ENCODE data around the gene TGIF1. TPM values are rescaled to one million over a fixed set of nuclear protein-coding genes. Genes with fewer than 3 reads are reported as not detected.

TGIF1 gene
- total RNA-seq, 3 donors from 2014 or later (not counting 1 experiment from before 2014, with no cell fraction given) = 57.5 to 74.7 (median 60.4) TPM

DNA sequence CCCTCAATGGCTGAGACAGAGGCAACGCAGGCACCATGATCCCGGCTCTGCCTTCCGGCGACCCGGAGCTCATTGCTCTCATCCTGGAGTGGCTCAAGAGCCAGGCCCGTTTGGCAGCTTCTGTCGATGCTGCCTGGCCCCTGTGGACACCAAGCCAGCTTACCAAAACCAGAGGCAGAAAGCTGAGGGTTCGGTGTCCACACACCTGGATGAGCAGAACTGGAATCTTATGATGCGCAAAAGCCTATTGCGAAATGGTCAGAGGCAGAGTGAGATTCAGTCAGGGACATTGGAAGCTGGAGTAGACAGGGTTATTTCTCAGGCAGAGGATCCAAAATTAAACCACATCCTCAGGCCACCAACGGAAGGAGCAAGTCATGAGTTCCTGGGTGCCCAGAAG, 34.9 kb upstream of the TGIF1 start:
- 96% methylated on average over 11 of the region's 11 CpGs for WGBS (ENCODE audit: insufficient coverage)
- H3K4me3 ChIP-seq (ENCODE audit: low read length) = no peak overlapping the region

DNA sequence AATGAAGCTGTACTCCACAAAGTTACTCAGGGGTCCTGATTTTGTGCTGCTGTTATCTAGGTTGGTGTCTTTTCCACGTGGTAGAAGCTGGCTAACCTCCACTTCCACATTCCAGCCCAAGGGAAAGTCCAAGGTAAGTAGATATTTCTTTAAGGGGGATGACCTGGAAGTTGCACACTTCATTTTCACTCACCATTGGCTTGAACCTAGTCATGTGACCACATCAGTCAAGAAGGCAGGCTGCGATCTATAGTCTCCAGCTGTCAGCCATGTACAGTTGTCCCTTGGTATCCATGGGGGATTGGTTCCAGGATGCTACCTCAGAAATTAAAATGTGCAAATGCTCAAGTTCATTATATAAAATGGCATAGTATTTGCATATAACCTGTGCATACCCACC, 31.9 kb upstream of the TGIF1 start:
- no peak overlapping the region for H3K4me3 ChIP-seq (ENCODE audit: low read length)
- WGBS (ENCODE audit: insufficient coverage) = 93% methylated on average over 1 of the region's 2 CpGs
- DNase-seq (no peak), ATAC-seq (no peak)
- no peaks in the 10 kb centered on the region for H3K4me1 Mint-ChIP-seq
- H3K27ac ChIP-seq (ENCODE audit: low read length) = no peak overlapping the region
- TF ChIP-seq, protein P1, sequence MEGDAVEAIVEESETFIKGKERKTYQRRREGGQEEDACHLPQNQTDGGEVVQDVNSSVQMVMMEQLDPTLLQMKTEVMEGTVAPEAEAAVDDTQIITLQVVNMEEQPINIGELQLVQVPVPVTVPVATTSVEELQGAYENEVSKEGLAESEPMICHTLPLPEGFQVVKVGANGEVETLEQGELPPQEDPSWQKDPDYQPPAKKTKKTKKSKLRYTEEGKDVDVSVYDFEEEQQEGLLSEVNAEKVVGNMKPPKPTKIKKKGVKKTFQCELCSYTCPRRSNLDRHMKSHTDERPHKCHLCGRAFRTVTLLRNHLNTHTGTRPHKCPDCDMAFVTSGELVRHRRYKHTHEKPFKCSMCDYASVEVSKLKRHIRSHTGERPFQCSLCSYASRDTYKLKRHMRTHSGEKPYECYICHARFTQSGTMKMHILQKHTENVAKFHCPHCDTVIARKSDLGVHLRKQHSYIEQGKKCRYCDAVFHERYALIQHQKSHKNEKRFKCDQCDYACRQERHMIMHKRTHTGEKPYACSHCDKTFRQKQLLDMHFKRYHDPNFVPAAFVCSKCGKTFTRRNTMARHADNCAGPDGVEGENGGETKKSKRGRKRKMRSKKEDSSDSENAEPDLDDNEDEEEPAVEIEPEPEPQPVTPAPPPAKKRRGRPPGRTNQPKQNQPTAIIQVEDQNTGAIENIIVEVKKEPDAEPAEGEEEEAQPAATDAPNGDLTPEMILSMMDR (IDR thresholded peaks at IDR 0.05) = no peak
- H3K9me3 ChIP-seq (ENCODE audit: control insufficient read depth, insufficient read depth, low read length) = no peaks in the 10 kb centered on the region
- no peak overlapping the region for H3K27ac Mint-ChIP-seq
- no peaks in the 10 kb centered on the region for H3K36me3 ChIP-seq (ENCODE audit: control insufficient read depth, insufficient read depth, low read length)
- H3K27me3 Mint-ChIP-seq (ENCODE audit: low read depth in 2 of 2) = no peaks in the 10 kb centered on the region
- no peaks in the 10 kb centered on the region for H3K4me1 ChIP-seq (ENCODE audit: control insufficient read depth, insufficient read depth, low read length)
- H3K9me3 Mint-ChIP-seq = no peaks in the 10 kb centered on the region
- no peaks in the 10 kb centered on the region for H3K27me3 ChIP-seq (ENCODE audit: control insufficient read depth, insufficient read depth, low read length)
- intact Hi-C loops (cut with micrococcal nuclease) = no loop called here
- H3K36me3 Mint-ChIP-seq = no peaks in the 10 kb centered on the region
- no peak overlapping the region for H3K4me3 Mint-ChIP-seq

More for the DNA sequence above, 34.9 kb upstream of the TGIF1 start:
- Mint-ChIP-seq H3K4me1 (peaks cover 0 to 10% of the 10 kb centered on the region in 2 donors), H3K36me3 (no peaks in the 10 kb centered on the region), H3K9me3 (no peaks in the 10 kb centered on the region), H3K4me3 (no peak overlapping the region), H3K27ac (no peak overlapping the region), H3K27me3 (ENCODE audit: low read depth in 2 of 2) (peaks cover 4 to 7% of the 10 kb centered on the region in 2 donors)
- Histone ChIP-seq H3K9me3 (ENCODE audit: control insufficient read depth, insufficient read depth, low read length) (no peaks in the 10 kb centered on the region), H3K27ac (ENCODE audit: low read length) (no peak overlapping the region), H3K27me3 (ENCODE audit: control insufficient read depth, insufficient read depth, low read length) (no peaks in the 10 kb centered on the region), H3K36me3 (ENCODE audit: control insufficient read depth, insufficient read depth, low read length) (no peaks in the 10 kb centered on the region), H3K4me1 (ENCODE audit: control insufficient read depth, insufficient read depth, low read length) (peaks cover 6% of the 10 kb centered on the region)
- TF ChIP-seq, protein P1 (IDR thresholded peaks at IDR 0.05) = no peak
- ATAC-seq = no peak
- no peak for DNase-seq
- intact Hi-C loops (cut with micrococcal nuclease) = no loop called here

DNA sequence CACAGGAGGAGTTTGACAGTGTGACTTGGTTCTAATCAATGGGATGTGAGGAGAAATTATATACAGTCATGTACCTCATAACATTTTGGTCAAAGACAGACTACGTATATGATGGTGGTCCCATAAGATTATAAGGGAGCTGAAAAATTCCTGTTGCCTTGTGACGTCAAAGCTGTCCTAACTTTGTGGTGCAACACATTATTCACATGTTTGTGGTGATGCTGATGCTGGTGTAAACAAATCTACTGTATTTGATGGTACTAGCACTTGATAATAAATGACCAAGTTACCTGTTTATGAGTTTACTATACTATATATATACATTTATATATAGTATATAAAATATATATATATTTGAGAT, 29.1 kb upstream of the TGIF1 start:
- H3K27ac Mint-ChIP-seq = no peak overlapping the region
- DNase-seq = no peak
- no peak for ATAC-seq

DNA sequence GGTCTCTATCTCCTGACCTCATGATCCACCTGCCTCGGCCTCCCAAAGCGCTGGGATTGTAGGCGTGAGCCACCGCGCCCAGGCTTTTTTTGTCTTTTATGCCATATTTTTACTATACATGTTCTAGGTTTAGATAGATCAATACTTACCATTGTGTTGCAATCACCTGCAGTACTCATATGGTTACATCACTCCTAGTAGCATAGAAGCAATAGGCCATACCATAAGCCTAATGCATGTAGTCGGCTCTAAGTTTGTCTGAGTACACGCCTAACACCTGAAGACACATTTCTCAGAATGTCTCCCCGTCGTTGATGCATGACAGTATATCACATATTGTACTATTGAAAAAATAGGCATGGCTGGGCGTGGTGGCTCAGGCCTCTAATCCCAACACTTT, 27.1 kb upstream of the TGIF1 start:
- Mint-ChIP-seq H3K4me3 (no peak overlapping the region), H3K36me3 (no peaks in the 10 kb centered on the region), H3K27me3 (ENCODE audit: low read depth in 2 of 2) (no peaks in the 10 kb centered on the region), H3K9me3 (no peaks in the 10 kb centered on the region), H3K4me1 (no peaks in the 10 kb centered on the region), H3K27ac (no peak overlapping the region)
- no peaks in the 10 kb centered on the region for H3K36me3 ChIP-seq (ENCODE audit: control insufficient read depth, insufficient read depth, low read length)
- H3K27me3 ChIP-seq (ENCODE audit: control insufficient read depth, insufficient read depth, low read length) = no peaks in the 10 kb centered on the region
- no peaks in the 10 kb centered on the region for H3K9me3 ChIP-seq (ENCODE audit: control insufficient read depth, insufficient read depth, low read length)
- H3K27ac ChIP-seq (ENCODE audit: low read length) = no peak overlapping the region
- intact Hi-C loops (cut with micrococcal nuclease) = no loop called here
- DNase-seq (no peak), ATAC-seq (no peak)
- no peaks in the 10 kb centered on the region for H3K4me1 ChIP-seq (ENCODE audit: control insufficient read depth, insufficient read depth, low read length)
- H3K4me3 ChIP-seq (ENCODE audit: low read length) = no peak overlapping the region
- 96% methylated on average over 8 of the region's 10 CpGs for WGBS (ENCODE audit: insufficient coverage)
- TF ChIP-seq, protein P1 (IDR thresholded peaks at IDR 0.05) = no peak

More for the DNA sequence above, 29.1 kb upstream of the TGIF1 start:
- no peaks in the 10 kb centered on the region for H3K9me3 Mint-ChIP-seq
- H3K36me3 Mint-ChIP-seq = no peaks in the 10 kb centered on the region
- WGBS (ENCODE audit: insufficient coverage) = 73% methylated on average over 2 of the region's 2 CpGs
- Histone ChIP-seq H3K36me3 (ENCODE audit: control insufficient read depth, insufficient read depth, low read length) (no peaks in the 10 kb centered on the region), H3K4me3 (ENCODE audit: low read length) (no peak overlapping the region), H3K27ac (ENCODE audit: low read length) (no peak overlapping the region), H3K27me3 (ENCODE audit: control insufficient read depth, insufficient read depth, low read length) (no peaks in the 10 kb centered on the region), H3K9me3 (ENCODE audit: control insufficient read depth, insufficient read depth, low read length) (no peaks in the 10 kb centered on the region), H3K4me1 (ENCODE audit: control insufficient read depth, insufficient read depth, low read length) (no peaks in the 10 kb centered on the region)
- H3K4me1 Mint-ChIP-seq = no peaks in the 10 kb centered on the region
- intact Hi-C loops (cut with micrococcal nuclease) = no loop called here
- TF ChIP-seq, protein P1 (IDR thresholded peaks at IDR 0.05) = no peak
- H3K4me3 Mint-ChIP-seq = no peak overlapping the region
- H3K27me3 Mint-ChIP-seq (ENCODE audit: low read depth in 2 of 2) = no peaks in the 10 kb centered on the region

All from natural killer cell (primary cell).